PFSK-1 (cell line): ENCODE results near the gene KLHL25.

Source experiments
- FOXP2 ChIP-seq: optimal IDR thresholded peaks from 2 replicates; pipeline ENCODE3; 2011; ENCODE audit warnings: borderline replicate concordance, control low read depth, inconsistent platforms; ENCODE audit not compliant: insufficient read depth; ENCODE audit errors: extremely low read length, extremely low read depth
- POLR2AphosphoS5 ChIP-seq: IDR thresholded peaks from 2 replicates; pipeline ENCODE4 v1.6.1; 2012; ENCODE audit warnings: low read depth, mild to moderate bottlenecking, control low read depth, low read length, moderate library complexity
- SIN3A ChIP-seq: IDR thresholded peaks from 2 replicates; pipeline ENCODE4 v1.6.1; 2012; ENCODE audit warnings: mild to moderate bottlenecking, low read length, moderate library complexity, borderline replicate concordance; ENCODE audit not compliant: insufficient read depth
- TAF1 ChIP-seq: IDR thresholded peaks from 2 replicates; pipeline ENCODE4 v1.6.1; 2012; ENCODE audit warnings: low read length, control low read depth, borderline replicate concordance; ENCODE audit not compliant: insufficient read depth
- TF ChIP-seq, protein P1 (sequence below), 2 experiments: IDR thresholded peaks; 2 replicates each; pipeline versions ENCODE4 v1.6.1 to v1.8.0; 2011 to 2012; ENCODE audit warnings: low read depth in 2 of 2, low read length in 2 of 2, control low read depth in 1 of 2, inconsistent platforms in 1 of 2, mild to moderate bottlenecking in 1 of 2, moderate library complexity in 1 of 2; ENCODE audit not compliant: insufficient read depth in 1 of 2

Gene KLHL25

GRCh38 chr15:85837881-85838280, 43.2 kb upstream of the KLHL25 start:
- TF ChIP-seq SIN3A (no peak), FOXP2 (no peak), TAF1 (no peak)

GRCh38 chr15:85837011-85837433, 42.3 kb upstream of the KLHL25 start:
- TF ChIP-seq FOXP2 (no peak), TAF1 (no peak), POLR2AphosphoS5 (no peak), SIN3A (no peak)
- TF ChIP-seq, protein P1, sequence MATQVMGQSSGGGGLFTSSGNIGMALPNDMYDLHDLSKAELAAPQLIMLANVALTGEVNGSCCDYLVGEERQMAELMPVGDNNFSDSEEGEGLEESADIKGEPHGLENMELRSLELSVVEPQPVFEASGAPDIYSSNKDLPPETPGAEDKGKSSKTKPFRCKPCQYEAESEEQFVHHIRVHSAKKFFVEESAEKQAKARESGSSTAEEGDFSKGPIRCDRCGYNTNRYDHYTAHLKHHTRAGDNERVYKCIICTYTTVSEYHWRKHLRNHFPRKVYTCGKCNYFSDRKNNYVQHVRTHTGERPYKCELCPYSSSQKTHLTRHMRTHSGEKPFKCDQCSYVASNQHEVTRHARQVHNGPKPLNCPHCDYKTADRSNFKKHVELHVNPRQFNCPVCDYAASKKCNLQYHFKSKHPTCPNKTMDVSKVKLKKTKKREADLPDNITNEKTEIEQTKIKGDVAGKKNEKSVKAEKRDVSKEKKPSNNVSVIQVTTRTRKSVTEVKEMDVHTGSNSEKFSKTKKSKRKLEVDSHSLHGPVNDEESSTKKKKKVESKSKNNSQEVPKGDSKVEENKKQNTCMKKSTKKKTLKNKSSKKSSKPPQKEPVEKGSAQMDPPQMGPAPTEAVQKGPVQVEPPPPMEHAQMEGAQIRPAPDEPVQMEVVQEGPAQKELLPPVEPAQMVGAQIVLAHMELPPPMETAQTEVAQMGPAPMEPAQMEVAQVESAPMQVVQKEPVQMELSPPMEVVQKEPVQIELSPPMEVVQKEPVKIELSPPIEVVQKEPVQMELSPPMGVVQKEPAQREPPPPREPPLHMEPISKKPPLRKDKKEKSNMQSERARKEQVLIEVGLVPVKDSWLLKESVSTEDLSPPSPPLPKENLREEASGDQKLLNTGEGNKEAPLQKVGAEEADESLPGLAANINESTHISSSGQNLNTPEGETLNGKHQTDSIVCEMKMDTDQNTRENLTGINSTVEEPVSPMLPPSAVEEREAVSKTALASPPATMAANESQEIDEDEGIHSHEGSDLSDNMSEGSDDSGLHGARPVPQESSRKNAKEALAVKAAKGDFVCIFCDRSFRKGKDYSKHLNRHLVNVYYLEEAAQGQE (IDR thresholded peaks at IDR 0.05; ENCODE audit: insufficient read depth in 1 of 2, low read depth in 2 of 2, low read length in 2 of 2): no peak

DNA sequence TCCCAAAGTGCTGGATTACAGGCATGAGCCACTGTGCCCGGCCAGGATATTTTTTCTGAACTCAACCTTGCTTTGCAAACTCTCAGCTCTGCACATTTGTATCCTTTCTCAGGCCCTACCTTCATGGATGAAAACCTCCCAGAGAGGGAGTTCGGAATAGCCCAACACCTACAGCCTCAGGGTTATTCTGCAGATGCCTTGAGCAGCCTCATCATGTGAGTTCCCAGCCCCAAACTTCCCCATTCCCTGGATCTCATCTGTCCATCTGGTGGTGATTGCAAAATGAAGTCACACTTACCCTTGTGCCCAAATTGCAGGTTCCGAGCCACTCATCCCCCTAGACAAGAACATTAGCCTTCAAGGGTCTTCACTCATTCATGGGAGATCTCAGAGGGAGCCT, 39.9 kb upstream of the KLHL25 start:
- TF ChIP-seq FOXP2 (no peak), SIN3A (no peak), POLR2AphosphoS5 (no peak), TAF1 (no peak)
- TF ChIP-seq, protein P1 (IDR thresholded peaks at IDR 0.05; ENCODE audit: insufficient read depth in 1 of 2, low read depth in 2 of 2, low read length in 2 of 2): no peak

GRCh38 chr15:85832394-85832793, 37.7 kb upstream of the KLHL25 start:
- TF ChIP-seq TAF1 (no peak), SIN3A (no peak), FOXP2 (no peak), POLR2AphosphoS5 (no peak)
- TF ChIP-seq, protein P1 (IDR thresholded peaks at IDR 0.05; ENCODE audit: insufficient read depth in 1 of 2, low read depth in 2 of 2, low read length in 2 of 2): no peak

DNA sequence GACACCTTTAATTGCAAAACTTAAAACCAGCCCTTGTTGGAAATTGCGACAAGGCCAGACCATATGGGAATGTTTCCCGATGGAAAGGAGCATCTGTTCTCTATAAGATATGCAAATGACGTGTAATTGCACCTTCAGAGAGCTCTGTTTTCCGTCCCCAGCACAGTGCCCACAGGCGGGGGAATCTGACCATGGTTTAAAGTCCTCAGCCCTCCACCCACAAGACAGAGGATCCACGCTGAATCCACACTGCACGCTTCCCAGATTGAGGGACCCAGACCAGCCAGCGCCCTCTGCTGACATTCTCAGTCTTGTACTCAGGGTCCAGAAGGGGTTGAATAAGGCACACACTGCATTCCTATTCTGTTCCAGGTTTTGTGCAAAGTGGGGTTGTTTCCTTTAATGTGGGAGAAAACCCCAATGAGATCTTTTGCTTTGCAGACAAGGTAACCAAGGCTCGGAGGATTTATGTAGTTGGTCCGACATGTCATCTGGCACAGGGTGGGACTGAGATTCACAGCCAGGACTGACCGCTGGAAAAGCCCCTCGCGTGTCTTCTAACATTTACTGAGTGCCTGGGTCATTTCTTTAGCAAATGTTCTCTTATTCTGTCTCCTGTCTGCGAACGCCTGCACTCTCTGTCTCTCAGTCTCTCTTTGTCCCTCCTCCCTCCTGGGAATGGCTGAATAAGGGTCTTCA, 36.8 kb upstream of the KLHL25 start:
- TF ChIP-seq, protein P1 (IDR thresholded peaks at IDR 0.05; ENCODE audit: insufficient read depth in 1 of 2, low read depth in 2 of 2, low read length in 2 of 2): no peak
- no peak for TF ChIP-seq POLR2AphosphoS5
- no peak for TF ChIP-seq TAF1
- TF ChIP-seq FOXP2: no peak
- TF ChIP-seq SIN3A: no peak
